K562 (cell line): Measurements from ENCODE around the gene PRKAG2. TPM values are rescaled to one million over a fixed set of nuclear protein-coding genes. Genes with fewer than 3 reads are reported as not detected.

ENCODE experiments used
- ATAC-seq: fragments of 200-7000 bp; cut with Tn5 transposase; 3 replicates; pipeline ENCODE4 v1.9.1; 2020; ENCODE audit warnings: moderate library complexity
- BruUV-seq: library from RNA; stranded (reverse); fragments of 400-500 nt; replicated peaks from 2 replicates; lab custom pipeline; 2021; lab: Mats Ljungman, UMichigan
- CTCF ChIA-PET: fragments of 300-600 bp; formaldehyde crosslinking; extraction: SDS; loops from one replicate; lab custom pipeline; 2021; ENCODE audit warnings: low intra/inter-chr PET ratio; lab: Yijun Ruan, JAX
- POLR2A ChIA-PET: fragments of 300-600, 350-650 bp; sonication (Branson Sonifier 250); formaldehyde crosslinking; extraction: SDS; loops from one replicate; lab custom pipeline; 2021; ENCODE audit warnings: antibody characterized with exemption, inconsistent platforms; lab: Yijun Ruan, JAX
- DNase-seq, 4 experiments: peaks; one replicate each; pipeline versions ENCODE4 v3.0.0 to v3.0.0-alpha.2; 2011 to 2018; ENCODE audit warnings: low spot score in 3 of 4, mixed read lengths in 3 of 4; ENCODE audit errors: extremely low read depth in 1 of 4
- FAIRE-seq: peaks from 2 replicates; lab custom pipeline; 2011; peaks lifted over from hg19 to GRCh38; lab: Jason Lieb, UNC
- H2AFZ ChIP-seq: 2 replicates; pipeline ENCODE4 v1.6.0; 2011; ENCODE audit warnings: low read depth, low read length, control low read depth, inconsistent platforms
- H3K27ac ChIP-seq: fragments of 200-600 bp; 3 replicates; pipeline ENCODE4 v1.8.0; 2011; ENCODE audit warnings: low read depth, mild to moderate bottlenecking, control low read depth, inconsistent platforms, low read length, moderate library complexity, mixed read lengths; ENCODE audit errors: extremely low read depth
- H3K27me3 ChIP-seq, 2 experiments: fragments of 300-600 bp in 1 of 2; 2 replicates in 1 of 2; 3 replicates in 1 of 2; pipeline versions ENCODE4 v1.6.0 to v1.8.0; 2011; ENCODE audit warnings: inconsistent platforms in 2 of 2, low read length in 2 of 2, mild to moderate bottlenecking in 1 of 2, mixed read lengths in 1 of 2, moderate library complexity in 1 of 2; ENCODE audit not compliant: control insufficient read depth in 2 of 2, insufficient read depth in 2 of 2
- H3K36me3 ChIP-seq: fragments of 300-600 bp; 3 replicates; pipeline ENCODE4 v1.8.0; 2011; ENCODE audit warnings: mild to moderate bottlenecking, low read length, inconsistent platforms; ENCODE audit not compliant: control insufficient read depth, insufficient read depth
- H3K4me1 ChIP-seq, 2 experiments: fragments of 200-600 bp in 1 of 2; replicated peaks in 1 of 2; 2 replicates in 1 of 2; 3 replicates in 1 of 2; pipeline versions ENCODE4 v1.5.1 to v1.8.0; 2011; ENCODE audit warnings: inconsistent platforms in 2 of 2, low read length in 2 of 2, mild to moderate bottlenecking in 1 of 2, mixed read lengths in 1 of 2, moderate library complexity in 1 of 2; ENCODE audit not compliant: control insufficient read depth in 2 of 2, insufficient read depth in 2 of 2
- H3K4me2 ChIP-seq: 2 replicates; pipeline ENCODE4 v1.6.1; 2011; ENCODE audit warnings: low read length, control low read depth, inconsistent platforms, mixed read lengths; ENCODE audit not compliant: insufficient read depth
- H3K4me3 ChIP-seq: fragments of 200-600 bp; sonication (generic), shearing (Covaris generic); 2 replicates; pipeline ENCODE4 v1.5.1; 2016; ENCODE audit warnings: control low read depth, inconsistent platforms
- H3K79me2 ChIP-seq: fragments of 200-600 bp; 3 replicates; pipeline ENCODE4 v1.8.0; 2011; ENCODE audit warnings: low read length, inconsistent platforms; ENCODE audit not compliant: control insufficient read depth, insufficient read depth
- H3K9ac ChIP-seq, 2 experiments: 2 replicates each; pipeline versions ENCODE4 v1.6.0 to v1.6.1; 2011; ENCODE audit warnings: low read depth in 2 of 2, low read length in 2 of 2, control low read depth in 1 of 2, inconsistent platforms in 1 of 2, mild to moderate bottlenecking in 1 of 2, mixed read lengths in 1 of 2; ENCODE audit not compliant: insufficient read depth in 1 of 2
- H3K9me1 ChIP-seq: one replicate; pipeline ENCODE4 v1.6.0; 2011; ENCODE audit warnings: inconsistent platforms, mild to moderate bottlenecking, low read length, moderate library complexity; ENCODE audit not compliant: control insufficient read depth, insufficient read depth
- H3K9me3 ChIP-seq: replicated peaks from 2 replicates; pipeline ENCODE4 v1.5.1; 2011; ENCODE audit warnings: low read depth, low read length, inconsistent platforms; ENCODE audit not compliant: control insufficient read depth, insufficient read depth
- H4K20me1 ChIP-seq: replicated peaks from 2 replicates; pipeline ENCODE4 v1.6.1; 2011; ENCODE audit warnings: low read length, inconsistent platforms, mixed read lengths; ENCODE audit not compliant: control insufficient read depth, insufficient read depth
- ARID2 ChIP-seq: fragments of 450-650 bp; IDR thresholded peaks from 2 replicates; pipeline ENCODE4 v1.6.1; 2017; ENCODE audit warnings: antibody characterized with exemption, mild to moderate bottlenecking
- ARID4B ChIP-seq: sonication (generic); formaldehyde crosslinking; IDR thresholded peaks from 2 replicates; pipeline ENCODE4 v1.8.0; 2022; ENCODE audit warnings: mild to moderate bottlenecking, missing genetic modification reagents
- CHAMP1 ChIP-seq: fragments of 450-650 bp; IDR thresholded peaks from 2 replicates; pipeline ENCODE4 v1.6.1; 2016; ENCODE audit warnings: mild to moderate bottlenecking
- KAT8 ChIP-seq: fragments of 450-650 bp; IDR thresholded peaks from 2 replicates; pipeline ENCODE4 v1.6.1; 2016; ENCODE audit warnings: low read depth, mild to moderate bottlenecking
- NONO ChIP-seq, 2 experiments: fragments of 200-400 bp in 1 of 2; fragments of 450-650 bp in 1 of 2; formaldehyde crosslinking in 1 of 2; IDR thresholded peaks; 2 replicates each; pipeline ENCODE4 v1.6.1; 2017; ENCODE audit warnings: low read depth in 2 of 2, mild to moderate bottlenecking in 2 of 2, moderate library complexity in 2 of 2, low read length in 1 of 2
- POLR2AphosphoS5 ChIP-seq: IDR thresholded peaks from 2 replicates; pipeline ENCODE4 v1.6.1; 2011; ENCODE audit warnings: mild to moderate bottlenecking, low read depth, low read length, moderate library complexity; ENCODE audit not compliant: control insufficient read depth, insufficient read depth
- SMARCA5 ChIP-seq: fragments of 450-650 bp; IDR thresholded peaks from 2 replicates; pipeline ENCODE4 v1.6.1; 2016
- STAT6 ChIP-seq: sonication (generic); formaldehyde crosslinking; IDR thresholded peaks from 2 replicates; pipeline ENCODE4 v1.8.1; 2023; ENCODE audit warnings: mild to moderate bottlenecking, missing genetic modification reagents
- ZNF583 ChIP-seq: fragments of 250-450 bp; sonication (Bioruptor Pico); IDR thresholded peaks from 2 replicates; pipeline ENCODE4 v1.4.0; 2020
- WGBS: fragments of 100-300 bp; shearing (Covaris generic); methylation state at CpG from one replicate; pipeline ENCODE4 v1.1.6; 2016; ENCODE audit warnings: low coverage, mixed read lengths; ENCODE audit not compliant: insufficient coverage; ENCODE audit errors: missing lambda C conversion rate; 5-methylcytosine and 5-hydroxymethylcytosine counted together
- in situ Hi-C: fragments of 300-500 bp; cut with MboI; formaldehyde crosslinking; loops from 4 replicates; pipeline ENCODE4 v1.15.0; 2018; ENCODE audit warnings: inconsistent platforms, mixed read lengths
- intact Hi-C: fragments of 100-400 bp; cut with micrococcal nuclease; formaldehyde crosslinking; loops from 2 replicates; pipeline ENCODE4 v1.14.2; 2022
- polyA plus RNA-seq, 8 experiments: library from polyadenylated mRNA; depleted of rRNA in 4 of 8; stranded (reverse) in 5 of 8; unstranded in 3 of 8; fragments of >200 nt; fragmentation: Nextera tagmentation in 2 of 8; fragmentation: Illumina TruSeq in 1 of 8; extraction: Ambion mirVana in 2 of 8; extraction: Trizol in 1 of 8; gene quantifications; 2 replicates each; pipeline versions ENCODE4 v1.2.1 to v1.2.3, GENCODE V29; 2011 to 2014; ENCODE audit warnings: inconsistent platforms in 1 of 8, missing spikeins in 1 of 8
- total RNA-seq, 7 experiments: library from RNA; depleted of rRNA in 6 of 7; stranded (reverse); fragments of >200 nt in 6 of 7; fragmentation: Illumina TruSeq in 2 of 7; extraction: Trizol in 2 of 7; gene quantifications; 2 replicates each; pipeline versions ENCODE4 v1.2.1 to v1.2.3, GENCODE V29; 2011 to 2021; ENCODE audit warnings: low replicate concordance in 1 of 7

PRKAG2 gene
- total and polyA plus RNA-seq, 9 of the 15 experiments (the other 6 are each of a cell fraction or from before 2014, with no cell fraction given), result 0.99 to 5.6 (median 3.3) TPM

GRCh38 chr7:151817315-151817690, 59.6 kb downstream of the PRKAG2 start:
- 0% methylated on average over 4 of the region's 4 CpGs for WGBS

More at GRCh38 chr7:151817315-151817690, 59.6 kb downstream of the PRKAG2 start:
- Histone ChIP-seq H3K4me2 (no peak overlapping the region), H3K27me3 (peaks cover 67 to 96% of the 10 kb centered on the region in 2 experiments), H3K36me3 (no peaks in the 10 kb centered on the region), H4K20me1 (peaks cover 7% of the 10 kb centered on the region; the same call in 1 of the 2 replicates), H3K9me3 (no peaks in the 10 kb centered on the region), H3K4me1 (no peaks in the 10 kb centered on the region; a peak in 1 of 5 replicates), H3K9me1 (peaks cover 5% of the 10 kb centered on the region), H3K9ac (no peak overlapping the region), H3K27ac (no peak overlapping the region), H3K4me3 (no peak overlapping the region), H3K79me2 (no peaks in the 10 kb centered on the region), H2AFZ (no peak overlapping the region)
- ChIA-PET CTCF (no interaction called here), POLR2A (interaction anchor here (0.7 to 1.0 kb wide), 3 partner anchors 18 to 307 kb away, joined by 3 to 5 read pairs (median 3); no protein-coding TSS in a partner anchor)
- intact Hi-C loops, result no loop called here
- no TSS peak for BruUV-seq
- TF ChIP-seq ARID2 (no peak), CHAMP1 (no peak), NONO (IDR thresholded peaks at IDR 0.05; ENCODE audit: low read depth in 2 of 2, low read length in 1 of 2) (no peak), ARID4B (no peak), ZNF583 (no peak), POLR2AphosphoS5 (no peak), STAT6 (CRISPR knock-in tag) (no peak), SMARCA5 (no peak), KAT8 (no peak)
- ATAC-seq (no peak), DNase-seq (no peak), FAIRE-seq (no peak)
- in situ Hi-C loops, result no loop called here
